IMR-90 (cell line): ENCODE results near the gene DPP6. TPM values are rescaled to one million over a fixed set of nuclear protein-coding genes. Genes with fewer than 3 reads are reported as not detected.

ENCODE experiments used
- ATAC-seq: fragments of 200-7000 bp; cut with Tn5 transposase; 2 replicates; pipeline ENCODE4 v1.9.1; 2020; ENCODE audit warnings: low read depth, mild to moderate bottlenecking, moderate library complexity
- BruUV-seq: library from RNA; stranded (reverse); fragments of 400-500 nt; replicated peaks from 2 replicates; lab custom pipeline; 2021; lab: Mats Ljungman, UMichigan
- CTCF ChIA-PET: fragments of 300-600 bp; formaldehyde crosslinking; extraction: SDS; loops from one replicate; lab custom pipeline; 2021; ENCODE audit warnings: antibody characterized with exemption; lab: Yijun Ruan, JAX
- POLR2A ChIA-PET: fragments of 300-600 bp; sonication (Branson Sonifier 250); formaldehyde crosslinking; loops from one replicate; lab custom pipeline; 2022; ENCODE audit warnings: antibody characterized with exemption; ENCODE audit not compliant: unreplicated experiment; lab: Charles Lee
- DNase-seq: peaks from one replicate; pipeline ENCODE4 v3.0.0; 2013
- H2AFZ ChIP-seq: replicated peaks from 2 replicates; pipeline ENCODE3; 2013; ENCODE audit warnings: low read length, mild to moderate bottlenecking; ENCODE audit not compliant: poor library complexity
- H2AK5ac ChIP-seq: 2 replicates; pipeline ENCODE4 v1.6.1; 2013; ENCODE audit warnings: low read depth, low read length, inconsistent platforms
- H2AK9ac ChIP-seq: replicated peaks from 2 replicates; pipeline ENCODE3; 2013; ENCODE audit warnings: mild to moderate bottlenecking, low read depth, low read length, moderate library complexity; ENCODE audit not compliant: poor library complexity
- H2BK120ac ChIP-seq: 2 replicates; pipeline ENCODE4 v1.6.1; 2013; ENCODE audit warnings: low read depth, low read length, inconsistent platforms
- H2BK15ac ChIP-seq: 3 replicates; pipeline ENCODE4 v1.6.1; 2013; ENCODE audit warnings: low read depth, low read length, inconsistent platforms
- H2BK20ac ChIP-seq: 2 replicates; pipeline ENCODE4 v1.6.1; 2013; ENCODE audit warnings: low read depth, mild to moderate bottlenecking, inconsistent platforms, low read length, moderate library complexity
- H2BK5ac ChIP-seq: 2 replicates; pipeline ENCODE4 v1.6.1; 2013; ENCODE audit warnings: mild to moderate bottlenecking, low read depth, low read length, inconsistent platforms; ENCODE audit not compliant: poor library complexity, severe bottlenecking
- H3K14ac ChIP-seq: replicated peaks from 2 replicates; pipeline ENCODE4 v1.6.1; 2013; ENCODE audit warnings: low read depth, low read length, inconsistent platforms
- H3K18ac ChIP-seq: 2 replicates; pipeline ENCODE4 v1.6.1; 2013; ENCODE audit warnings: low read depth, low read length, control low read depth
- H3K23ac ChIP-seq: 2 replicates; pipeline ENCODE4 v1.6.1; 2013; ENCODE audit warnings: low read depth, low read length, inconsistent platforms
- H3K27ac ChIP-seq: 2 replicates; pipeline ENCODE4 v1.5.1; 2013; ENCODE audit warnings: mild to moderate bottlenecking, control low read depth, low read length; ENCODE audit not compliant: insufficient read depth
- H3K27me3 ChIP-seq: 2 replicates; pipeline ENCODE4 v1.6.1; 2013; ENCODE audit warnings: low read length; ENCODE audit not compliant: control insufficient read depth, insufficient read depth
- H3K36me3 ChIP-seq: 2 replicates; pipeline ENCODE4 v1.6.1; 2013; ENCODE audit warnings: low read length, mixed read lengths; ENCODE audit not compliant: control insufficient read depth, insufficient read depth
- H3K4ac ChIP-seq: 2 replicates; pipeline ENCODE4 v1.6.1; 2013; ENCODE audit warnings: low read depth, low read length, inconsistent platforms
- H3K4me1 ChIP-seq: 2 replicates; pipeline ENCODE4 v1.6.1; 2013; ENCODE audit warnings: low read length, mixed read lengths; ENCODE audit not compliant: control insufficient read depth, insufficient read depth
- H3K4me2 ChIP-seq: 2 replicates; pipeline ENCODE4 v1.6.1; 2013; ENCODE audit warnings: low read depth, mild to moderate bottlenecking, control low read depth, low read length, moderate library complexity
- H3K4me3 ChIP-seq: 2 replicates; pipeline ENCODE4 v1.5.1; 2013; ENCODE audit warnings: low read depth, mild to moderate bottlenecking, control low read depth, low read length, moderate library complexity; ENCODE audit not compliant: insufficient read depth
- H3K56ac ChIP-seq: 2 replicates; pipeline ENCODE4 v1.6.1; 2013; ENCODE audit warnings: low read length, inconsistent platforms; ENCODE audit not compliant: insufficient read depth; ENCODE audit errors: extremely low read depth
- H3K79me1 ChIP-seq, 2 experiments: 2 replicates each; pipeline ENCODE4 v1.6.1; 2013; ENCODE audit warnings: low read length in 2 of 2, inconsistent platforms in 1 of 2, low read depth in 1 of 2
- H3K9ac ChIP-seq: 2 replicates; pipeline ENCODE4 v1.6.1; 2013; ENCODE audit warnings: low read depth, low read length, control low read depth
- H3K9me1 ChIP-seq: 2 replicates; pipeline ENCODE4 v1.6.1; 2013; ENCODE audit warnings: low read length, inconsistent platforms; ENCODE audit not compliant: insufficient read depth
- H3K9me3 ChIP-seq: 2 replicates; pipeline ENCODE4 v1.6.1; 2013; ENCODE audit warnings: low read length; ENCODE audit not compliant: control insufficient read depth, insufficient read depth
- H4K20me1 ChIP-seq: 2 replicates; pipeline ENCODE4 v1.6.1; 2013; ENCODE audit warnings: low read length, inconsistent platforms; ENCODE audit not compliant: insufficient read depth
- H4K5ac ChIP-seq: 2 replicates; pipeline ENCODE4 v1.6.1; 2013; ENCODE audit warnings: mild to moderate bottlenecking, low read depth, low read length, control low read depth
- H4K8ac ChIP-seq, 2 experiments: 2 replicates each; pipeline ENCODE4 v1.6.1; 2013; ENCODE audit warnings: low read depth in 2 of 2, low read length in 2 of 2, control low read depth in 1 of 2, inconsistent platforms in 1 of 2
- H4K91ac ChIP-seq: 2 replicates; pipeline ENCODE4 v1.6.1; 2013; ENCODE audit warnings: low read depth, low read length, inconsistent platforms; ENCODE audit not compliant: insufficient read depth
- CHD1 ChIP-seq: IDR thresholded peaks from 2 replicates; pipeline ENCODE4 v1.6.1; 2012; ENCODE audit warnings: low read depth, low read length, improper control_type of control experiment
- CTCF ChIP-seq: conservative IDR thresholded peaks from 2 replicates; pipeline ENCODE4 v1.5.1; 2012; ENCODE audit warnings: mild to moderate bottlenecking, low read depth, low read length, improper control_type of control experiment
- RFX5 ChIP-seq: IDR thresholded peaks from 2 replicates; pipeline ENCODE4 v1.8.0; 2012; ENCODE audit warnings: low read depth, mild to moderate bottlenecking, low read length, moderate library complexity
- SMC3 ChIP-seq: fragments of 150-350 bp; IDR thresholded peaks from 2 replicates; pipeline ENCODE4 v1.6.1; 2016; ENCODE audit warnings: low read depth, mild to moderate bottlenecking, antibody characterized with exemption, low read length, moderate library complexity
- WGBS, 2 experiments: methylation state at CpG; one replicate each; pipeline versions ENCODE4 v1.1.5 to v1.1.7; 2013; ENCODE audit warnings: missing lambda C conversion rate in 2 of 2; ENCODE audit not compliant: insufficient read length in 1 of 2; ENCODE audit errors: extremely low coverage in 2 of 2; 5-methylcytosine and 5-hydroxymethylcytosine counted together
- dilution Hi-C: fragments of 300-500 bp; cut with HindIII; formaldehyde crosslinking; loops from one replicate; pipeline ENCODE4 v1.14.3; 2018; ENCODE audit warnings: low sequenced_read_pairs; ENCODE audit not compliant: unreplicated experiment
- in situ Hi-C: fragments of 300-500 bp; cut with MboI; formaldehyde crosslinking; loops from 3 replicates; pipeline ENCODE4 v1.14.3; 2019; ENCODE audit warnings: low sequenced_read_pairs, inconsistent platforms, mixed read lengths
- intact Hi-C: fragments of 100-400 bp; cut with micrococcal nuclease; formaldehyde crosslinking; loops from 2 replicates; pipeline ENCODE4 v1.10.0; 2022
- polyA plus RNA-seq, 3 experiments: library from polyadenylated mRNA; depleted of rRNA; stranded (reverse); fragments of >200 nt; gene quantifications; 2 replicates each; pipeline ENCODE4 v1.2.3, GENCODE V29; 2012; ENCODE audit warnings: low replicate concordance in 1 of 3
- total RNA-seq: library from RNA; depleted of rRNA; stranded (reverse); fragments of >200 nt; gene quantifications from 2 replicates; pipeline ENCODE4 v1.2.3, GENCODE V29; 2012

The DPP6 gene
- total and polyA plus RNA-seq, 2 of the 4 experiments (the other 2 are of a cell fraction) = not detected

DNA sequence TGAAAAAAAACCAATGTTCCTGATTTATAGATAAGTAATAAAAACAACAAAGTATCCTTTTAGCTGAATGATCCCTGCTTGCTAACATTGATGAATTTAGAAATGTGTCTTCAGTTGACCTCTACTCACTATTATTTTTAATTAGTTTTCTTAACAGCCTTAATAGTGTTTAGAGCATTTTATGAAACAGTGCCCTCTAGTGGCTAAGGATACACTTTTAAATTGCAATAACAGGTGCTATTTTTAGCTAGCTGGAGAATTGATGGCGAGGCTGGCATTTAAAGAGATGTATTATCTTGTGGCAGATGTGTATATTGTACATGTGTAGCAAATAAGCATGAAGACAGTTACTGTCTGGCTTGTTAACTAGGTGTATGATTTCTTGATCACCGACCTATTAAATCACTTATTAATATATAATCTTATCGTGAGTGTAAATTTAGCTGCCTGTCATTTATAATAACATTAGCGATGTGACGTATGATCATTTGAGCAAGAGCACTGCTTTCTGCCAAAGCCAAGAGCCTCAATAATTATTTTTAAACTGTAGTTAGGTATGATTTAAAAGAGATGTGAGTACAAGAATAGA lies 451.9 kb downstream of the DPP6 start:
- H3K27ac ChIP-seq = no peak overlapping the region
- no peak overlapping the region for H2AFZ ChIP-seq
- no peak overlapping the region for H4K5ac ChIP-seq
- H2AK5ac ChIP-seq = no peak overlapping the region
- BruUV-seq = no TSS peak
- H3K18ac ChIP-seq = no peak overlapping the region
- H3K9me3 ChIP-seq = peaks cover 10% of the 10 kb centered on the region
- no CpG with 5 or more reads among the region's 5 CpGs for WGBS, 2 experiments
- no peaks in the 10 kb centered on the region for H3K27me3 ChIP-seq
- H3K23ac ChIP-seq = no peak overlapping the region
- ATAC-seq = no peak
- dilution Hi-C loops = no loop called here
- H2BK120ac ChIP-seq = no peak overlapping the region
- intact Hi-C loops = loop anchor here (2.0 kb wide), 1 partner anchor 1609 kb away; no protein-coding TSS in a partner anchor
- TF ChIP-seq CHD1 (no peak), CTCF (peak; percentile 37; the same call in 1 of the 2 replicates), RFX5 (no peak), SMC3 (peak; percentile 26; the same call in 1 of the 2 replicates)
- H4K91ac ChIP-seq = no peak overlapping the region
- no peaks in the 10 kb centered on the region for H3K4me1 ChIP-seq
- no peak overlapping the region for H3K4me2 ChIP-seq
- H2BK20ac ChIP-seq = no peak overlapping the region
- no peaks in the 10 kb centered on the region for H3K9me1 ChIP-seq
- H3K36me3 ChIP-seq = no peaks in the 10 kb centered on the region
- no peak overlapping the region for H2BK15ac ChIP-seq
- POLR2A ChIA-PET = no interaction called here
- H2AK9ac ChIP-seq = no peak overlapping the region
- CTCF ChIA-PET = interaction anchor here (0.6 to 1.0 kb wide), 3 partner anchors 10 to 36 kb away, joined by 3 read pairs; no protein-coding TSS in a partner anchor
- DNase-seq = peak; percentile 21
- in situ Hi-C loops = no loop called here
- H3K9ac ChIP-seq = no peak overlapping the region
- no peak overlapping the region for H3K14ac ChIP-seq
- H3K4ac ChIP-seq = no peak overlapping the region
- no peaks in the 10 kb centered on the region for H3K79me1 ChIP-seq
- H4K8ac ChIP-seq = no peak overlapping the region
- no peak overlapping the region for H2BK5ac ChIP-seq
- no peak overlapping the region for H3K4me3 ChIP-seq
- H4K20me1 ChIP-seq = no peaks in the 10 kb centered on the region
- H3K56ac ChIP-seq = no peak overlapping the region
